GM12864 (cell line): ENCODE results near the gene LMBR1.
"Not testable (repeated sequence)": the region's sequence is repeated elsewhere in the genome, so short reads cannot be mapped to it uniquely, and the experiment has no call there.

Source experiments
- DNase-seq: peaks from one replicate; pipeline ENCODE4 v3.0.0-alpha.2; 2011; ENCODE audit warnings: low read depth
- H3K4me3 ChIP-seq: 2 replicates; pipeline ENCODE4 v1.5.1; 2011; ENCODE audit warnings: mild to moderate bottlenecking, low read depth, low read length, control low read depth
- CTCF ChIP-seq: IDR thresholded peaks from 2 replicates; pipeline ENCODE4 v1.5.1; 2011; ENCODE audit warnings: low read depth, mild to moderate bottlenecking, moderate library complexity, low read length, control low read depth, inconsistent platforms; ENCODE audit errors: missing control alignments

LMBR1 gene

GRCh38 chr7:156919132-156919713 lies 26.2 kb upstream of the LMBR1 start:
- no peak for DNase-seq
- no peak overlapping the region for H3K4me3 ChIP-seq
- TF ChIP-seq CTCF: no peak

GRCh38 chr7:156918635-156919034 lies 25.7 kb upstream of the LMBR1 start:
- TF ChIP-seq CTCF: no peak
- no peak for DNase-seq
- no peak overlapping the region for H3K4me3 ChIP-seq

GRCh38 chr7:156909574-156910252 lies 16.7 kb upstream of the LMBR1 start:
- not testable (repeated sequence) for DNase-seq, H3K4me3 ChIP-seq

GRCh38 chr7:156907656-156908055 lies 14.7 kb upstream of the LMBR1 start:
- DNase-seq: no peak
- no peak for TF ChIP-seq CTCF
- no peak overlapping the region for H3K4me3 ChIP-seq

GRCh38 chr7:156906200-156906649 lies 13.2 kb upstream of the LMBR1 start:
- no peak overlapping the region for H3K4me3 ChIP-seq
- TF ChIP-seq CTCF: no peak
- DNase-seq: no peak

GRCh38 chr7:156903232-156903909 lies 10.4 kb upstream of the LMBR1 start:
- no peak for DNase-seq
- no peak overlapping the region for H3K4me3 ChIP-seq
- no peak for TF ChIP-seq CTCF

GRCh38 chr7:156900093-156900492 lies 7.1 kb upstream of the LMBR1 start:
- not testable (repeated sequence) for DNase-seq, H3K4me3 ChIP-seq

- no peak overlapping the region for H3K4me3 ChIP-seq
- DNase-seq: no peak
- TF ChIP-seq CTCF: no peak
These were observed 6.0 kb upstream of the LMBR1 start for GRCh38 chr7:156898938-156899337.
